LNCaP clone FGC (cell line): ENCODE measurements around the gene GNAS.

Experiments
- DNase-seq: peaks from one replicate; pipeline ENCODE4 v3.0.0-alpha.2; 2011; ENCODE audit warnings: low read depth
- H3K4me3 ChIP-seq: 2 replicates; pipeline ENCODE4 v1.5.1; 2011; ENCODE audit warnings: mild to moderate bottlenecking, low read depth, low read length, control low read depth
- TF ChIP-seq, protein P1 (sequence below): IDR thresholded peaks from 2 replicates; pipeline ENCODE4 v1.5.1; 2012; ENCODE audit warnings: mild to moderate bottlenecking; ENCODE audit not compliant: control insufficient read depth, insufficient read depth; ENCODE audit errors: extremely low read depth

The GNAS gene

GRCh38 chr20:58871533-58872102 lies 19.1 kb downstream of the GNAS start:
- H3K4me3 ChIP-seq: no peak overlapping the region
- DNase-seq: no peak
- TF ChIP-seq, protein P1, sequence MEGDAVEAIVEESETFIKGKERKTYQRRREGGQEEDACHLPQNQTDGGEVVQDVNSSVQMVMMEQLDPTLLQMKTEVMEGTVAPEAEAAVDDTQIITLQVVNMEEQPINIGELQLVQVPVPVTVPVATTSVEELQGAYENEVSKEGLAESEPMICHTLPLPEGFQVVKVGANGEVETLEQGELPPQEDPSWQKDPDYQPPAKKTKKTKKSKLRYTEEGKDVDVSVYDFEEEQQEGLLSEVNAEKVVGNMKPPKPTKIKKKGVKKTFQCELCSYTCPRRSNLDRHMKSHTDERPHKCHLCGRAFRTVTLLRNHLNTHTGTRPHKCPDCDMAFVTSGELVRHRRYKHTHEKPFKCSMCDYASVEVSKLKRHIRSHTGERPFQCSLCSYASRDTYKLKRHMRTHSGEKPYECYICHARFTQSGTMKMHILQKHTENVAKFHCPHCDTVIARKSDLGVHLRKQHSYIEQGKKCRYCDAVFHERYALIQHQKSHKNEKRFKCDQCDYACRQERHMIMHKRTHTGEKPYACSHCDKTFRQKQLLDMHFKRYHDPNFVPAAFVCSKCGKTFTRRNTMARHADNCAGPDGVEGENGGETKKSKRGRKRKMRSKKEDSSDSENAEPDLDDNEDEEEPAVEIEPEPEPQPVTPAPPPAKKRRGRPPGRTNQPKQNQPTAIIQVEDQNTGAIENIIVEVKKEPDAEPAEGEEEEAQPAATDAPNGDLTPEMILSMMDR: no peak

DNA sequence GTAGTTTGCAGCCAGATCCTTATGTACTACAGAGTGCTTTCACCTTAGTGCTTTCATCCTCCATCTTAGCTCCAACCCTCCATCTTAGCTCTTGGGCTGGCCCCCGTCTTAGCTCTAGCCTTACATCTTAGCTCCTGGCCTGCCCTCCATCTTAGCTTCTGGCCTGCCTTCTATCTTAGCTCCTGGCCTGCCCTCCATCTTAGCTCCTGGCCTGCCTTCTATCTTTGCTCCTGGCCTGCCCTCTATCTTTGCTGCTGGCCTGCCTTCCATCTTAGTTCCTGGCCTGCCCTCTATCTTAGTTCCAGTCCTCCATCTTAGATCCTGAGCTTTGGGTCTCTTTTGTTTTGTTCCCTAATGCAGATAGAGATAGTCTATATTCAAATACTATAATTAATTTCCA lies 22.0 kb downstream of the GNAS start:
- TF ChIP-seq, protein P1: no peak
- H3K4me3 ChIP-seq: no peak overlapping the region

GRCh38 chr20:58875111-58875510 lies 22.6 kb downstream of the GNAS start:
- TF ChIP-seq, protein P1: no peak
- no peak overlapping the region for H3K4me3 ChIP-seq
- DNase-seq: no peak

More for the DNA sequence above, 22.0 kb downstream of the GNAS start:
- no peak for DNase-seq

GRCh38 chr20:58875541-58876134 lies 23.1 kb downstream of the GNAS start:
- TF ChIP-seq, protein P1: no peak
- DNase-seq: no peak
- no peak overlapping the region for H3K4me3 ChIP-seq

- H3K4me3 ChIP-seq: no peak overlapping the region
- DNase-seq: no peak
- TF ChIP-seq, protein P1: no peak
Measured at GRCh38 chr20:58876437-58876836, 23.9 kb downstream of the GNAS start.

GRCh38 chr20:58877050-58877975 lies 24.8 kb downstream of the GNAS start:
- no peak for DNase-seq
- H3K4me3 ChIP-seq: no peak overlapping the region
- TF ChIP-seq, protein P1: no peak
